Measurements from ENCODE around the gene NR4A3. TPM values are rescaled to one million over a fixed set of nuclear protein-coding genes. Genes with fewer than 3 reads are reported as not detected.

NR4A3 gene
- total RNA-seq, result 0.24 TPM in 1 of 2 replicates, not detected in the other

GRCh38 chr9:99821396-99822108, at the start of gene NR4A3:
TSS of gene NR4A3 (plus strand) at chr9:99821885. CDS start at chr9:99828043, 6,158 bp downstream.

GRCh38 chr9:99906403-99907207, 84.9 kb downstream of the NR4A3 start, which contains the start of gene STX17:
TSS of gene STX17 (plus strand) at chr9:99906654. CDS start at chr9:99915240, 8,586 bp downstream.

Other genes starting within 250 kb of the NR4A3 start
- 14.9 and 15.8 TPM in 2 replicates for gene STX17, start 84.8 kb downstream of the NR4A3 start, total RNA-seq